Measurements from ENCODE around the gene UMAD1.
"Not testable (repeated sequence)": the region's sequence is repeated elsewhere in the genome, so short reads cannot be mapped to it uniquely, and the experiment has no call there.

DNA sequence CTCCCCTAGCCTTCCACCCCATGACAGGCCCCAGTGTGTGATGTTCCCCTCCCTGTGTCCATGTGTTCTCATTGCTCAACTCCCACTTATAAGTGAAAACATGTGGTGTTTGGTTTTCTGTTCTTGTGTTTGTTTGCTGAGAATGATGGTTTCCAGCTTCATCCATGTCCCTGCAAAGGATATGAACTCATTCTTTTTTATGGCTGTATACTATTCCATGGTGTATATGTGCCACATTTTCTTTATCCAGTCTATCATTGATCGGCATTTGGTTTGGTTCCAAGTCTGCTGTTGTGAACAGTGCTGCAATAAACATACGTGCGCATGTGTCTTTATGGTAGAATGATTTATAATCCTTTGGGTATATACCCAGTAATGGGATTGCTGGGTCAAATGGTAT lies 15.9 kb downstream of the UMAD1 start:
- TF ChIP-seq REST (IDR thresholded peaks at IDR 0.05; ENCODE audit: unreplicated experiment); EZH2 (IDR thresholded peaks at IDR 0.05; ENCODE audit: low read depth, unreplicated experiment); POLR2AphosphoS5 (IDR thresholded peaks at IDR 0.05; ENCODE audit: low read depth); EZH2phosphoT487 (IDR thresholded peaks at IDR 0.05; ENCODE audit: unreplicated experiment); STAT1 (IDR thresholded peaks at IDR 0.05; ENCODE audit: unreplicated experiment); JUNB (IDR thresholded peaks at IDR 0.05; ENCODE audit: unreplicated experiment); ZNF462 (CRISPR knock-in tag; IDR thresholded peaks at IDR 0.05); CREB1 (CRISPR knock-in tag; IDR thresholded peaks at IDR 0.05; ENCODE audit: low read depth); ZNF114 (CRISPR knock-in tag; IDR thresholded peaks at IDR 0.05): not testable (repeated sequence)
- TF ChIP-seq, protein P1, sequence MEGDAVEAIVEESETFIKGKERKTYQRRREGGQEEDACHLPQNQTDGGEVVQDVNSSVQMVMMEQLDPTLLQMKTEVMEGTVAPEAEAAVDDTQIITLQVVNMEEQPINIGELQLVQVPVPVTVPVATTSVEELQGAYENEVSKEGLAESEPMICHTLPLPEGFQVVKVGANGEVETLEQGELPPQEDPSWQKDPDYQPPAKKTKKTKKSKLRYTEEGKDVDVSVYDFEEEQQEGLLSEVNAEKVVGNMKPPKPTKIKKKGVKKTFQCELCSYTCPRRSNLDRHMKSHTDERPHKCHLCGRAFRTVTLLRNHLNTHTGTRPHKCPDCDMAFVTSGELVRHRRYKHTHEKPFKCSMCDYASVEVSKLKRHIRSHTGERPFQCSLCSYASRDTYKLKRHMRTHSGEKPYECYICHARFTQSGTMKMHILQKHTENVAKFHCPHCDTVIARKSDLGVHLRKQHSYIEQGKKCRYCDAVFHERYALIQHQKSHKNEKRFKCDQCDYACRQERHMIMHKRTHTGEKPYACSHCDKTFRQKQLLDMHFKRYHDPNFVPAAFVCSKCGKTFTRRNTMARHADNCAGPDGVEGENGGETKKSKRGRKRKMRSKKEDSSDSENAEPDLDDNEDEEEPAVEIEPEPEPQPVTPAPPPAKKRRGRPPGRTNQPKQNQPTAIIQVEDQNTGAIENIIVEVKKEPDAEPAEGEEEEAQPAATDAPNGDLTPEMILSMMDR (conservative IDR thresholded peaks at IDR 0.05; ENCODE audit: low read depth in 2 of 2), result not testable (repeated sequence)
- TF ChIP-seq, protein P2, sequence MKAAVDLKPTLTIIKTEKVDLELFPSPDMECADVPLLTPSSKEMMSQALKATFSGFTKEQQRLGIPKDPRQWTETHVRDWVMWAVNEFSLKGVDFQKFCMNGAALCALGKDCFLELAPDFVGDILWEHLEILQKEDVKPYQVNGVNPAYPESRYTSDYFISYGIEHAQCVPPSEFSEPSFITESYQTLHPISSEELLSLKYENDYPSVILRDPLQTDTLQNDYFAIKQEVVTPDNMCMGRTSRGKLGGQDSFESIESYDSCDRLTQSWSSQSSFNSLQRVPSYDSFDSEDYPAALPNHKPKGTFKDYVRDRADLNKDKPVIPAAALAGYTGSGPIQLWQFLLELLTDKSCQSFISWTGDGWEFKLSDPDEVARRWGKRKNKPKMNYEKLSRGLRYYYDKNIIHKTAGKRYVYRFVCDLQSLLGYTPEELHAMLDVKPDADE (IDR thresholded peaks at IDR 0.05), result not testable (repeated sequence)
